ENCODE measurements around the gene WWTR1. TPM values are rescaled to one million over a fixed set of nuclear protein-coding genes. Genes with fewer than 3 reads are reported as not detected.

The WWTR1 gene
- total RNA-seq, 1 experiment from 2014 or later: 24.4 TPM

DNA sequence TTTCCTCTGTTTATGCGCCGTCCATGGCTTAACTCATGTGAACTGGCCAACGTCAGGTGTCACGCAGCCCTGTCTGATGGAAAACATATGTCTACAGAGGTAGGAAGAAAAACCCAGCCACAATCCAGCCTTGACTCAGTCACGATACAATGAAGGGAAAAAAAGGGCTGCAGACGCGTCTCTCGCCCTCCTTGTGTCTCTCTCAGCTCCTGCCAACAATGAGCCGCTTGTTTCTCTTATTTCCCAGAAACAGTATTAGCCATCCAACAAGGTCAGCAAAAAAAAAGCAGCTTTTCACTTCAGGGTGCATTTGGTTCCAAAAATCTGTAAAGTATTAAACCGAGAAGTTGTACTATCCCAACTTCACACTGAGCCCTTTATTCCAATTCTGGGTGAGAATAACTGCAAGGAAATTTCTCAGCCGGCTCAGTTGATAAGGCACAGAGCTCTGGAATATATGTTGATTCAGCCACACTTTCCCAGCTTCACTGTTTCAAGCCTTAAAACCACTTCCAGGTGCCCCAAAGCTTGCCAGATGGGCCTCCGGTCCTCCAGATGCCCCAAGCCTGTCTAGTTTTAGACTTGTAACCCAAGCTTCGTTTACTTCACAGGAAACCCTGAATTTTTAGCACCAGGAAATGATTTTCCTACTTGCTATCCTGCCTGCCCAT is 103.9 kb downstream of the WWTR1 start:
- Mint-ChIP-seq H3K27ac (peak overlapping the region in 2 of 3 experiments; percentile 59 to 85; a peak in 2 of 7 replicates), H3K4me3 (no peak overlapping the region), H3K9me3 (no peaks in the 10 kb centered on the region), H3K27me3 (ENCODE audit: low read depth) (no peaks in the 10 kb centered on the region), H3K36me3 (ENCODE audit: insufficient read depth in 1 of 3, low read depth in 3 of 3) (peaks cover 0 to 4% (median 0%) of the 10 kb centered on the region in 3 experiments; a peak in 1 of 7 replicates), H3K4me1 (peaks cover 23 to 27% of the 10 kb centered on the region in 2 experiments)
- H3K56ac ChIP-seq (ENCODE audit: insufficient read length, low read depth, low read length): no peak overlapping the region
- WGBS (ENCODE audit: extremely low coverage, insufficient read length, low lambda C conversion rate): no CpG with 5 or more reads among the region's 13 CpGs
- no peak overlapping the region for H3K27ac ChIP-seq (ENCODE audit: insufficient read length, low read depth, low read length)
- H3K23me2 ChIP-seq (ENCODE audit: insufficient read length, low read depth, low read length, poor library complexity, severe bottlenecking): no peaks in the 10 kb centered on the region
- no peaks in the 10 kb centered on the region for H3K79me2 ChIP-seq (ENCODE audit: insufficient read depth, low read length)
- no peak overlapping the region for H2BK5ac ChIP-seq (ENCODE audit: insufficient read length, low read length)
- H3K27me3 ChIP-seq (ENCODE audit: insufficient read depth, low read length): no peaks in the 10 kb centered on the region
- no peak overlapping the region for H2BK120ac ChIP-seq (ENCODE audit: low read depth, low read length, poor library complexity, severe bottlenecking)
- H4K20me1 ChIP-seq (ENCODE audit: control insufficient read depth, insufficient read depth, insufficient read length): no peaks in the 10 kb centered on the region
- no peak overlapping the region for H2AK5ac ChIP-seq (ENCODE audit: insufficient read length, low read length)
- no peak overlapping the region for H3K9ac ChIP-seq (ENCODE audit: extremely low read depth, insufficient read length, low read length)
- no peak overlapping the region for H4K91ac ChIP-seq (ENCODE audit: insufficient read length, low read depth, low read length)
- H3K9me3 ChIP-seq (ENCODE audit: control insufficient read depth, low read depth, low read length): no peaks in the 10 kb centered on the region
- TF ChIP-seq, protein P1, sequence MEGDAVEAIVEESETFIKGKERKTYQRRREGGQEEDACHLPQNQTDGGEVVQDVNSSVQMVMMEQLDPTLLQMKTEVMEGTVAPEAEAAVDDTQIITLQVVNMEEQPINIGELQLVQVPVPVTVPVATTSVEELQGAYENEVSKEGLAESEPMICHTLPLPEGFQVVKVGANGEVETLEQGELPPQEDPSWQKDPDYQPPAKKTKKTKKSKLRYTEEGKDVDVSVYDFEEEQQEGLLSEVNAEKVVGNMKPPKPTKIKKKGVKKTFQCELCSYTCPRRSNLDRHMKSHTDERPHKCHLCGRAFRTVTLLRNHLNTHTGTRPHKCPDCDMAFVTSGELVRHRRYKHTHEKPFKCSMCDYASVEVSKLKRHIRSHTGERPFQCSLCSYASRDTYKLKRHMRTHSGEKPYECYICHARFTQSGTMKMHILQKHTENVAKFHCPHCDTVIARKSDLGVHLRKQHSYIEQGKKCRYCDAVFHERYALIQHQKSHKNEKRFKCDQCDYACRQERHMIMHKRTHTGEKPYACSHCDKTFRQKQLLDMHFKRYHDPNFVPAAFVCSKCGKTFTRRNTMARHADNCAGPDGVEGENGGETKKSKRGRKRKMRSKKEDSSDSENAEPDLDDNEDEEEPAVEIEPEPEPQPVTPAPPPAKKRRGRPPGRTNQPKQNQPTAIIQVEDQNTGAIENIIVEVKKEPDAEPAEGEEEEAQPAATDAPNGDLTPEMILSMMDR (conservative IDR thresholded peaks at IDR 0.05): no peak
- no peak overlapping the region for H3K4me2 ChIP-seq (ENCODE audit: insufficient read depth, insufficient read length, low read length)
- H2BK12ac ChIP-seq (ENCODE audit: insufficient read length, low read depth, low read length): no peak overlapping the region
- H4K8ac ChIP-seq (replicated peaks; ENCODE audit: insufficient read length, low read depth, low read length): no peak overlapping the region
- H2BK20ac ChIP-seq (ENCODE audit: low read depth, low read length, poor library complexity, severe bottlenecking): no peak overlapping the region
- H3K4ac ChIP-seq (ENCODE audit: low read depth, low read length): no peak overlapping the region
- no peak for DNase-seq
- no peak overlapping the region for H3T11ph ChIP-seq (ENCODE audit: low read length)
- no peak overlapping the region for H2BK15ac ChIP-seq (ENCODE audit: low read depth, low read length)
- no peak overlapping the region for H2AFZ ChIP-seq (ENCODE audit: low read length)
- no peaks in the 10 kb centered on the region for H3K4me1 ChIP-seq (ENCODE audit: insufficient read depth, low read length)
- H3K79me1 ChIP-seq (ENCODE audit: insufficient read depth, low read depth, low read length, poor library complexity, severe bottlenecking): peaks cover 6% of the 10 kb centered on the region
- no peak overlapping the region for H3K23ac ChIP-seq (ENCODE audit: insufficient read length, low read depth, low read length)
- no peak overlapping the region for H3K14ac ChIP-seq (ENCODE audit: insufficient read depth, low read length)
- no peak overlapping the region for H3K18ac ChIP-seq (ENCODE audit: insufficient read length, low read depth, low read length)
- no peak overlapping the region for H4K5ac ChIP-seq (ENCODE audit: insufficient read length, low read depth, low read length)
